K562 (cell line): ENCODE results near the gene SLC22A6. TPM values are rescaled to one million over a fixed set of nuclear protein-coding genes. Genes with fewer than 3 reads are reported as not detected.

Experiments used
- ATAC-seq: fragments of 200-7000 bp; cut with Tn5 transposase; 3 replicates; pipeline ENCODE4 v1.9.1; 2020; ENCODE audit warnings: moderate library complexity
- Bru-seq: library from RNA; stranded (reverse); fragments of 400-500 nt; gene quantifications from one replicate; lab custom pipeline; 2021; lab: Mats Ljungman, UMichigan
- BruChase-seq, 2 experiments: library from RNA; stranded (reverse); fragments of 400-500 nt; gene quantifications; one replicate each; lab custom pipeline; 2021; lab: Mats Ljungman, UMichigan
- BruUV-seq: library from RNA; stranded (reverse); fragments of 400-500 nt; replicated peaks from 2 replicates; lab custom pipeline; 2021; lab: Mats Ljungman, UMichigan
- CTCF ChIA-PET: fragments of 300-600 bp; formaldehyde crosslinking; extraction: SDS; loops from one replicate; lab custom pipeline; 2021; ENCODE audit warnings: low intra/inter-chr PET ratio; lab: Yijun Ruan, JAX
- POLR2A ChIA-PET: fragments of 300-600, 350-650 bp; sonication (Branson Sonifier 250); formaldehyde crosslinking; extraction: SDS; loops from one replicate; lab custom pipeline; 2021; ENCODE audit warnings: antibody characterized with exemption, inconsistent platforms; lab: Yijun Ruan, JAX
- DNase-seq, 4 experiments: peaks; one replicate each; pipeline versions ENCODE4 v3.0.0 to v3.0.0-alpha.2; 2011 to 2018; ENCODE audit warnings: low spot score in 3 of 4, mixed read lengths in 3 of 4; ENCODE audit errors: extremely low read depth in 1 of 4
- FAIRE-seq: peaks from 2 replicates; lab custom pipeline; 2011; peaks lifted over from hg19 to GRCh38; lab: Jason Lieb, UNC
- H2AFZ ChIP-seq: 2 replicates; pipeline ENCODE4 v1.6.0; 2011; ENCODE audit warnings: low read depth, low read length, control low read depth, inconsistent platforms
- H3K27ac ChIP-seq: fragments of 200-600 bp; 3 replicates; pipeline ENCODE4 v1.8.0; 2011; ENCODE audit warnings: low read depth, mild to moderate bottlenecking, control low read depth, inconsistent platforms, low read length, moderate library complexity, mixed read lengths; ENCODE audit errors: extremely low read depth
- H3K27me3 ChIP-seq, 2 experiments: fragments of 300-600 bp in 1 of 2; 2 replicates in 1 of 2; 3 replicates in 1 of 2; pipeline versions ENCODE4 v1.6.0 to v1.8.0; 2011; ENCODE audit warnings: inconsistent platforms in 2 of 2, low read length in 2 of 2, mild to moderate bottlenecking in 1 of 2, mixed read lengths in 1 of 2, moderate library complexity in 1 of 2; ENCODE audit not compliant: control insufficient read depth in 2 of 2, insufficient read depth in 2 of 2
- H3K36me3 ChIP-seq: fragments of 300-600 bp; 3 replicates; pipeline ENCODE4 v1.8.0; 2011; ENCODE audit warnings: mild to moderate bottlenecking, low read length, inconsistent platforms; ENCODE audit not compliant: control insufficient read depth, insufficient read depth
- H3K4me1 ChIP-seq, 2 experiments: fragments of 200-600 bp in 1 of 2; replicated peaks in 1 of 2; 2 replicates in 1 of 2; 3 replicates in 1 of 2; pipeline versions ENCODE4 v1.5.1 to v1.8.0; 2011; ENCODE audit warnings: inconsistent platforms in 2 of 2, low read length in 2 of 2, mild to moderate bottlenecking in 1 of 2, mixed read lengths in 1 of 2, moderate library complexity in 1 of 2; ENCODE audit not compliant: control insufficient read depth in 2 of 2, insufficient read depth in 2 of 2
- H3K4me2 ChIP-seq: 2 replicates; pipeline ENCODE4 v1.6.1; 2011; ENCODE audit warnings: low read length, control low read depth, inconsistent platforms, mixed read lengths; ENCODE audit not compliant: insufficient read depth
- H3K4me3 ChIP-seq: fragments of 200-600 bp; sonication (generic), shearing (Covaris generic); 2 replicates; pipeline ENCODE4 v1.5.1; 2016; ENCODE audit warnings: control low read depth, inconsistent platforms
- H3K79me2 ChIP-seq: fragments of 200-600 bp; 3 replicates; pipeline ENCODE4 v1.8.0; 2011; ENCODE audit warnings: low read length, inconsistent platforms; ENCODE audit not compliant: control insufficient read depth, insufficient read depth
- H3K9ac ChIP-seq, 2 experiments: 2 replicates each; pipeline versions ENCODE4 v1.6.0 to v1.6.1; 2011; ENCODE audit warnings: low read depth in 2 of 2, low read length in 2 of 2, control low read depth in 1 of 2, inconsistent platforms in 1 of 2, mild to moderate bottlenecking in 1 of 2, mixed read lengths in 1 of 2; ENCODE audit not compliant: insufficient read depth in 1 of 2
- H3K9me1 ChIP-seq: one replicate; pipeline ENCODE4 v1.6.0; 2011; ENCODE audit warnings: inconsistent platforms, mild to moderate bottlenecking, low read length, moderate library complexity; ENCODE audit not compliant: control insufficient read depth, insufficient read depth
- H3K9me3 ChIP-seq: replicated peaks from 2 replicates; pipeline ENCODE4 v1.5.1; 2011; ENCODE audit warnings: low read depth, low read length, inconsistent platforms; ENCODE audit not compliant: control insufficient read depth, insufficient read depth
- H4K20me1 ChIP-seq: replicated peaks from 2 replicates; pipeline ENCODE4 v1.6.1; 2011; ENCODE audit warnings: low read length, inconsistent platforms, mixed read lengths; ENCODE audit not compliant: control insufficient read depth, insufficient read depth
- HMGN3 ChIP-seq: IDR thresholded peaks from 2 replicates; pipeline ENCODE4 v1.6.1; 2011; ENCODE audit warnings: borderline replicate concordance, low read depth, mild to moderate bottlenecking, mixed read lengths, low read length; ENCODE audit not compliant: insufficient read length; ENCODE audit errors: extremely low read depth
- KDM1A ChIP-seq, 2 experiments: fragments of 450-650 bp; IDR thresholded peaks; 2 replicates each; pipeline ENCODE4 v1.6.1; 2016; ENCODE audit warnings: mild to moderate bottlenecking in 2 of 2
- KDM4B ChIP-seq, 2 experiments: fragments of 450-650 bp in 1 of 2; sonication (generic) in 1 of 2; IDR thresholded peaks; 2 replicates each; pipeline ENCODE4 v1.6.1; 2016 to 2017; ENCODE audit warnings: borderline replicate concordance in 2 of 2, antibody characterized with exemption in 1 of 2, low read depth in 1 of 2, mild to moderate bottlenecking in 1 of 2
- MTA1 ChIP-seq: fragments of 450-650 bp; IDR thresholded peaks from 2 replicates; pipeline ENCODE4 v1.6.1; 2017; ENCODE audit warnings: borderline replicate concordance
- MTA3 ChIP-seq: fragments of 450-650 bp; formaldehyde crosslinking; IDR thresholded peaks from 2 replicates; pipeline ENCODE4 v1.6.1; 2017; ENCODE audit warnings: mild to moderate bottlenecking, borderline replicate concordance
- MTF1 ChIP-seq: fragments of 250-450 bp; sonication (Bioruptor Pico); IDR thresholded peaks from 2 replicates; pipeline ENCODE4 v1.9.0; 2021; ENCODE audit warnings: moderate library complexity, mild to moderate bottlenecking, inconsistent platforms, borderline replicate concordance
- PHTF2 ChIP-seq: fragments of 250-450 bp; sonication (Bioruptor Pico); IDR thresholded peaks from 2 replicates; pipeline ENCODE4 v1.5.0; 2021; ENCODE audit warnings: mild to moderate bottlenecking
- TAL1 ChIP-seq: fragments of 450-650 bp; IDR thresholded peaks from 2 replicates; pipeline ENCODE4 v1.6.1; 2016; ENCODE audit warnings: mild to moderate bottlenecking
- WGBS: fragments of 100-300 bp; shearing (Covaris generic); methylation state at CpG from one replicate; pipeline ENCODE4 v1.1.6; 2016; ENCODE audit warnings: low coverage, mixed read lengths; ENCODE audit not compliant: insufficient coverage; ENCODE audit errors: missing lambda C conversion rate; 5-methylcytosine and 5-hydroxymethylcytosine counted together
- in situ Hi-C: fragments of 300-500 bp; cut with MboI; formaldehyde crosslinking; loops from 4 replicates; pipeline ENCODE4 v1.15.0; 2018; ENCODE audit warnings: inconsistent platforms, mixed read lengths
- intact Hi-C: fragments of 100-400 bp; cut with micrococcal nuclease; formaldehyde crosslinking; loops from 2 replicates; pipeline ENCODE4 v1.14.2; 2022
- long read RNA-seq, 3 experiments: library from polyadenylated mRNA in 2 of 3; library from RNA in 1 of 3; unstranded in 2 of 3; stranded (forward) in 1 of 3; transcript quantifications; one replicate each; pipeline ENCODE4 v2.0.0, GENCODE V29; 2019 to 2022
- polyA minus RNA-seq, 3 experiments: library from RNA; depleted of rRNA, polyadenylated mRNA; stranded (reverse); fragments of >200 nt; gene quantifications; 2 replicates each; pipeline ENCODE4 v1.2.3, GENCODE V29; 2011
- polyA plus RNA-seq, 8 experiments: library from polyadenylated mRNA; depleted of rRNA in 4 of 8; stranded (reverse) in 5 of 8; unstranded in 3 of 8; fragments of >200 nt; fragmentation: Nextera tagmentation in 2 of 8; fragmentation: Illumina TruSeq in 1 of 8; extraction: Ambion mirVana in 2 of 8; extraction: Trizol in 1 of 8; gene quantifications; 2 replicates each; pipeline versions ENCODE4 v1.2.1 to v1.2.3, GENCODE V29; 2011 to 2014; ENCODE audit warnings: inconsistent platforms in 1 of 8, missing spikeins in 1 of 8
- total RNA-seq, 7 experiments: library from RNA; depleted of rRNA in 6 of 7; stranded (reverse); fragments of >200 nt in 6 of 7; fragmentation: Illumina TruSeq in 2 of 7; extraction: Trizol in 2 of 7; gene quantifications; 2 replicates each; pipeline versions ENCODE4 v1.2.1 to v1.2.3, GENCODE V29; 2011 to 2021; ENCODE audit warnings: low replicate concordance in 1 of 7
- TF ChIP-seq, protein P1 (sequence below): fragments of 450-650 bp; formaldehyde crosslinking; conservative IDR thresholded peaks from 2 replicates; pipeline ENCODE4 v1.4.0; 2022; ENCODE audit warnings: mild to moderate bottlenecking, missing genetic modification characterization

SLC22A6 gene
- total RNA-seq (2011; cell fraction: chromatin; rRNA removed; ENCODE audit: low replicate concordance): not detected in 2 replicates
- not detected in 2 replicates for total RNA-seq (2011; cell fraction: nucleolus; rRNA removed)
- not detected in 2 replicates for total RNA-seq (2011; cell fraction: nucleoplasm; rRNA removed)
- total RNA-seq (2014; rRNA removed) (not detected in 2 replicates), total RNA-seq (2014; rRNA removed; fragmentation: Illumina TruSeq; extraction: Trizol) (not detected in 2 replicates), total RNA-seq (2015; rRNA removed; fragmentation: Illumina TruSeq; extraction: Trizol) (not detected in 2 replicates), total RNA-seq (2021) (not detected in 2 replicates), polyA plus RNA-seq (2011; rRNA removed) (not detected in 2 replicates), polyA plus RNA-seq (2014; fragmentation: Illumina TruSeq; extraction: Trizol) (not detected in 2 replicates), polyA plus RNA-seq (2014; fragmentation: Nextera tagmentation; extraction: Ambion mirVana) (not detected), polyA plus RNA-seq (2014; rRNA removed) (not detected in 2 replicates), polyA minus RNA-seq (2011; rRNA and poly(A)+ RNA removed) (not detected in 2 replicates), Bru-seq, nascent RNA (not detected), BruChase-seq, experiment 1, labeled RNA remaining after a 2-hour chase (not detected), BruChase-seq, experiment 2, labeled RNA remaining after a 6-hour chase (not detected)
- not detected in 2 replicates for polyA plus RNA-seq (2011; cell fraction: cytosol; rRNA removed)
- not detected in 2 replicates for polyA plus RNA-seq (2011; cell fraction: nucleus; rRNA removed)
- polyA plus RNA-seq (2012): not detected in 2 replicates
- not detected in 2 replicates for polyA minus RNA-seq (2011; cell fraction: cytosol; rRNA and poly(A)+ RNA removed)
- polyA minus RNA-seq (2011; cell fraction: nucleus; rRNA and poly(A)+ RNA removed): not detected in 2 replicates
- long read RNA-seq, experiment 1: 0 reads
- long read RNA-seq, experiment 2: 0 reads
- long read RNA-seq, experiment 3: 0 reads

DNA sequence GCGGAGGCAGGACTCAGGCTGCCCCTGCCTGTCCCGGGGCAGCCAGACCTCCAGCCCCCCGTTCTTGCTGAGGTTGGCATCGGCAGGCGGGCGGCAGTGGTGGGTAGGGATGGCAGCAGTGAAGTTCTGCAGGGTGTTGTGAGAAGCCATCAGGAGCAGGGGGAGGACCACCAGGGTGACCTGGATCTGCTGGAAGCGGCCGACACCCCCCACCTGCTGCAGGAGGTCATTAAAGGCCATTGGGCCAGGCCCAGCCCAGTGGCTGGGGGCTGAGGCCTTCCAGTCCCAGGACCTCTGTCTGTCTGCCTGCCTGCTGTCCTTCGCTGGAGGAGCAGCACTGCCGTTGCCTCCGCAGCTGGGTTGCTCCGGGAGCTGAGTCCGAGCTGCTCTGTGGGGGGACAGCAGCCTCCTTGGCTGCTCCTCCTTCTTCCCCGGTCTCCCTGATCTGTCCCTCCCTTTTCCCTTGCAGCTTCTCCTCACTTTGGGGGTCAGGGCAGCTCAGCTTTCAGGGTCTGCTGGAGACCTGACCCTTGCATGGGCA is at the start of gene SLC22A6:
Gene SLC22A6, minus strand, starts transcription at position 517 of the 541 bp plus-strand sequence. Its CDS starts 277 bp downstream, at position 240.
- Histone ChIP-seq H3K4me1 (no peaks in the 10 kb centered on the region), H3K4me3 (no peak within 1 kb of the TSS), H3K27me3 (peaks cover 13 to 39% of the 10 kb centered on the region in 2 experiments), H3K27ac (no peak within 1 kb of the TSS), H3K9me1 (no peaks in the 10 kb centered on the region), H4K20me1 (0 out of 2 replicates have a peak, but pooled peaks cover 5% of the 10 kb centered on the region), H2AFZ (no peak within 1 kb of the TSS), H3K9ac (peak within 1 kb of the TSS in 1 of 2 experiments; percentile 18; a peak in 1 of 4 replicates), H3K36me3 (no peaks in the 10 kb centered on the region), H3K79me2 (no peaks in the 10 kb centered on the region), H3K9me3 (no peaks in the 10 kb centered on the region), H3K4me2 (no peak within 1 kb of the TSS)
- WGBS: under 1% methylated on average over 13 of the region's 14 CpGs
- intact Hi-C loops (no loop called here), in situ Hi-C loops (no loop called here)
- TF ChIP-seq MTA1 (no peak), TAL1 (no peak), KDM1A (IDR thresholded peaks at IDR 0.05) (no peak), HMGN3 (no peak), MTA3 (no peak), KDM4B (IDR thresholded peaks at IDR 0.05; ENCODE audit: borderline replicate concordance in 2 of 2, low read depth in 1 of 2) (no peak), MTF1 (CRISPR knock-in tag) (no peak), PHTF2 (CRISPR knock-in tag) (no peak)
- TF ChIP-seq, protein P1, sequence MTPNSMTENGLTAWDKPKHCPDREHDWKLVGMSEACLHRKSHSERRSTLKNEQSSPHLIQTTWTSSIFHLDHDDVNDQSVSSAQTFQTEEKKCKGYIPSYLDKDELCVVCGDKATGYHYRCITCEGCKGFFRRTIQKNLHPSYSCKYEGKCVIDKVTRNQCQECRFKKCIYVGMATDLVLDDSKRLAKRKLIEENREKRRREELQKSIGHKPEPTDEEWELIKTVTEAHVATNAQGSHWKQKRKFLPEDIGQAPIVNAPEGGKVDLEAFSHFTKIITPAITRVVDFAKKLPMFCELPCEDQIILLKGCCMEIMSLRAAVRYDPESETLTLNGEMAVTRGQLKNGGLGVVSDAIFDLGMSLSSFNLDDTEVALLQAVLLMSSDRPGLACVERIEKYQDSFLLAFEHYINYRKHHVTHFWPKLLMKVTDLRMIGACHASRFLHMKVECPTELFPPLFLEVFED (CRISPR knock-in tag): no peak
- BruUV-seq: no TSS peak
- no peak for DNase-seq
- ATAC-seq: no peak; the same call in 2 of the 3 replicates
- FAIRE-seq: no peak
- CTCF ChIA-PET: no interaction called here
- POLR2A ChIA-PET: interaction anchor here (1.0 kb wide), 1 partner anchor 15 kb away, joined by 3 read pairs; no protein-coding TSS in a partner anchor
